H1 (cell line): ENCODE results near the gene TMEM51.

Experiments
- CBX8 ChIP-seq: fragments of 300-800, 300-1000 bp; sonication (generic); IDR thresholded peaks from 2 replicates; pipeline ENCODE4 v1.7.1; 2016; ENCODE audit warnings: low read depth, low read length, borderline replicate concordance
- EP300 ChIP-seq, 2 experiments: IDR thresholded peaks; 1 replicate in 1 of 2; 2 replicates in 1 of 2; pipeline ENCODE4 v1.6.1; 2011 to 2012; ENCODE audit warnings: low read depth in 2 of 2, low read length in 2 of 2, mild to moderate bottlenecking in 2 of 2, borderline replicate concordance in 1 of 2, inconsistent platforms in 1 of 2, moderate library complexity in 1 of 2
- EZH2 ChIP-seq: fragments of 200-600 bp; sonication (generic); IDR thresholded peaks from 2 replicates; pipeline ENCODE4 v1.7.1; 2012; ENCODE audit warnings: low read depth, mild to moderate bottlenecking, moderate library complexity, low read length, inconsistent platforms; ENCODE audit not compliant: severe bottlenecking
- JUN ChIP-seq: IDR thresholded peaks from 2 replicates; pipeline ENCODE4 v1.6.1; 2011; ENCODE audit warnings: low read depth, mild to moderate bottlenecking, improper control_type of control experiment, low read length
- POLR2A ChIP-seq, 2 experiments: IDR thresholded peaks; 1 replicate in 1 of 2; 2 replicates in 1 of 2; pipeline ENCODE4 v1.6.1; 2011; ENCODE audit warnings: low read depth in 2 of 2, low read length in 2 of 2, mild to moderate bottlenecking in 2 of 2; ENCODE audit errors: control extremely low read depth in 1 of 2
- RXRA ChIP-seq: IDR thresholded peaks from 2 replicates; pipeline ENCODE4 v1.6.1; 2011; ENCODE audit warnings: low read depth, mild to moderate bottlenecking, low read length, moderate library complexity; ENCODE audit not compliant: insufficient read depth
- TAF1 ChIP-seq: IDR thresholded peaks from 2 replicates; pipeline ENCODE4 v1.6.1; 2011; ENCODE audit warnings: mild to moderate bottlenecking, low read depth, low read length
- TF ChIP-seq, protein P1 (sequence below): IDR thresholded peaks from 2 replicates; pipeline ENCODE4 v1.6.1; 2011; ENCODE audit warnings: low read length, improper control_type of control experiment
- TF ChIP-seq, protein P2 (sequence below), 3 experiments: IDR thresholded peaks; 1 replicate in 2 of 3; 2 replicates in 1 of 3; pipeline versions ENCODE4 v1.5.1 to v1.6.1; 2011; ENCODE audit warnings: low read length in 3 of 3, mild to moderate bottlenecking in 3 of 3, inconsistent platforms in 2 of 3, low read depth in 1 of 3, moderate library complexity in 1 of 3; ENCODE audit not compliant: insufficient read depth in 1 of 3; ENCODE audit errors: control extremely low read depth in 1 of 3

DNA sequence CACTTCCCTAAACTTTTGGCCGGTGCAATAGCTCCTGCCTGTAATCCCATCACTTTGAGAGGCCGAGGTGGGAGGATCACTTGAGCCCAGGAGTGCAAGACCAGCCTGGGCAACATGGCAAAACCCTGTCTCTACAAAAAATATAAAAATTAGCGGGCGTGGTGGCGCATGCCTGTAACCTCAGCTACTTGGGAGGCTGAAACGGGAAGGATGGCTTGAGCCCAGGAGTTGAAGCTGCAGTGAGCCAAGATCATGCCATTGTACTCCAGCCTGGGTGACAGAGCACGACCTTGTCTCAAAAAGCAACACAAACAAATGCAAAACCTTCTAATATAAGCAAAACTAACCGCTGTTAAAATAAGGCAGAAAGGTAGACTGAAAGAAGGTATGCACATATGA is 25.9 kb downstream of the TMEM51 start:
- TF ChIP-seq POLR2A (IDR thresholded peaks at IDR 0.05; ENCODE audit: control extremely low read depth in 1 of 2, low read depth in 2 of 2, low read length in 2 of 2) (no peak), TAF1 (no peak), JUN (no peak), EZH2 (no peak), CBX8 (no peak), EP300 (IDR thresholded peaks at IDR 0.05; ENCODE audit: borderline replicate concordance in 1 of 2, low read depth in 2 of 2, low read length in 2 of 2) (no peak), RXRA (no peak)
- TF ChIP-seq, protein P1, sequence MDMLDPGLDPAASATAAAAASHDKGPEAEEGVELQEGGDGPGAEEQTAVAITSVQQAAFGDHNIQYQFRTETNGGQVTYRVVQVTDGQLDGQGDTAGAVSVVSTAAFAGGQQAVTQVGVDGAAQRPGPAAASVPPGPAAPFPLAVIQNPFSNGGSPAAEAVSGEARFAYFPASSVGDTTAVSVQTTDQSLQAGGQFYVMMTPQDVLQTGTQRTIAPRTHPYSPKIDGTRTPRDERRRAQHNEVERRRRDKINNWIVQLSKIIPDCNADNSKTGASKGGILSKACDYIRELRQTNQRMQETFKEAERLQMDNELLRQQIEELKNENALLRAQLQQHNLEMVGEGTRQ: no peak
- TF ChIP-seq, protein P2, sequence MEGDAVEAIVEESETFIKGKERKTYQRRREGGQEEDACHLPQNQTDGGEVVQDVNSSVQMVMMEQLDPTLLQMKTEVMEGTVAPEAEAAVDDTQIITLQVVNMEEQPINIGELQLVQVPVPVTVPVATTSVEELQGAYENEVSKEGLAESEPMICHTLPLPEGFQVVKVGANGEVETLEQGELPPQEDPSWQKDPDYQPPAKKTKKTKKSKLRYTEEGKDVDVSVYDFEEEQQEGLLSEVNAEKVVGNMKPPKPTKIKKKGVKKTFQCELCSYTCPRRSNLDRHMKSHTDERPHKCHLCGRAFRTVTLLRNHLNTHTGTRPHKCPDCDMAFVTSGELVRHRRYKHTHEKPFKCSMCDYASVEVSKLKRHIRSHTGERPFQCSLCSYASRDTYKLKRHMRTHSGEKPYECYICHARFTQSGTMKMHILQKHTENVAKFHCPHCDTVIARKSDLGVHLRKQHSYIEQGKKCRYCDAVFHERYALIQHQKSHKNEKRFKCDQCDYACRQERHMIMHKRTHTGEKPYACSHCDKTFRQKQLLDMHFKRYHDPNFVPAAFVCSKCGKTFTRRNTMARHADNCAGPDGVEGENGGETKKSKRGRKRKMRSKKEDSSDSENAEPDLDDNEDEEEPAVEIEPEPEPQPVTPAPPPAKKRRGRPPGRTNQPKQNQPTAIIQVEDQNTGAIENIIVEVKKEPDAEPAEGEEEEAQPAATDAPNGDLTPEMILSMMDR (IDR thresholded peaks at IDR 0.05; ENCODE audit: control extremely low read depth in 1 of 3, insufficient read depth in 1 of 3, low read depth in 1 of 3, low read length in 3 of 3): no peak
